ENCODE measurements around the gene DMBT1. TPM values are rescaled to one million over a fixed set of nuclear protein-coding genes. Genes with fewer than 3 reads are reported as not detected.

Gene DMBT1
- total RNA-seq, 1 donor from 2014 or later, result not detected

DNA sequence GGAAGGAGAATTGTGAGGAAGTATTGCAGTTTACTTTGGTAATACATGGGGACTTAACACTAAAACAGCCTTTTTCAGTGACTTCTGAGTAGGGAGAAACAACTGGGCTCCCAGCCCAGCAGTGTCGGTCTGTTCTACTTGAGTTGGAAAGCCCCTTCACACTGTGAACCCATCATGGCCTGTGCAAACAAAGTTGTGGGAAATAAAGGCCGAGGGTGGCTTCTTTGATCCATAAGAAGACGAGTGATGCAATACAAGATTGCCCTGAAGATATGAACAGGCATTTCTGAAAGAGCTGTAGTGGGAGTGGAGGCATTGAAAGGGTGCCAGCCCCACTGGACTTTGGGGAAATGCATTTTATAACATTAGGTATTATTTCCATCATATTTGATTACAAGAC lies 110.8 kb downstream of the DMBT1 start:
- no peak overlapping the region for H3K9ac ChIP-seq
- H2AFZ ChIP-seq (replicated peaks), result no peak overlapping the region
- no peak overlapping the region for H3K4me2 ChIP-seq
- TF ChIP-seq, protein P1, sequence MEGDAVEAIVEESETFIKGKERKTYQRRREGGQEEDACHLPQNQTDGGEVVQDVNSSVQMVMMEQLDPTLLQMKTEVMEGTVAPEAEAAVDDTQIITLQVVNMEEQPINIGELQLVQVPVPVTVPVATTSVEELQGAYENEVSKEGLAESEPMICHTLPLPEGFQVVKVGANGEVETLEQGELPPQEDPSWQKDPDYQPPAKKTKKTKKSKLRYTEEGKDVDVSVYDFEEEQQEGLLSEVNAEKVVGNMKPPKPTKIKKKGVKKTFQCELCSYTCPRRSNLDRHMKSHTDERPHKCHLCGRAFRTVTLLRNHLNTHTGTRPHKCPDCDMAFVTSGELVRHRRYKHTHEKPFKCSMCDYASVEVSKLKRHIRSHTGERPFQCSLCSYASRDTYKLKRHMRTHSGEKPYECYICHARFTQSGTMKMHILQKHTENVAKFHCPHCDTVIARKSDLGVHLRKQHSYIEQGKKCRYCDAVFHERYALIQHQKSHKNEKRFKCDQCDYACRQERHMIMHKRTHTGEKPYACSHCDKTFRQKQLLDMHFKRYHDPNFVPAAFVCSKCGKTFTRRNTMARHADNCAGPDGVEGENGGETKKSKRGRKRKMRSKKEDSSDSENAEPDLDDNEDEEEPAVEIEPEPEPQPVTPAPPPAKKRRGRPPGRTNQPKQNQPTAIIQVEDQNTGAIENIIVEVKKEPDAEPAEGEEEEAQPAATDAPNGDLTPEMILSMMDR (IDR thresholded peaks at IDR 0.05), result no peak
- no peak for TF ChIP-seq EZH2 (IDR thresholded peaks at IDR 0.05)
- TF ChIP-seq EZH2phosphoT487 (IDR thresholded peaks at IDR 0.05), result no peak
- Mint-ChIP-seq H3K27ac (no peak overlapping the region), H3K27me3 (ENCODE audit: insufficient read depth, low read depth) (peaks cover 5% of the 10 kb centered on the region), H3K4me3 (no peak overlapping the region), H3K4me1 (no peaks in the 10 kb centered on the region), H3K9me3 (no peaks in the 10 kb centered on the region), H3K36me3 (no peaks in the 10 kb centered on the region)
- no peak overlapping the region for H3K4me3 ChIP-seq
- H3K27ac ChIP-seq, result no peak overlapping the region
- H3K79me2 ChIP-seq (ENCODE audit: low read depth), result no peaks in the 10 kb centered on the region
- DNase-seq (ENCODE audit: low spot score), result no peak
- H4K20me1 ChIP-seq (ENCODE audit: low read depth), result no peaks in the 10 kb centered on the region
- no peaks in the 10 kb centered on the region for H3K36me3 ChIP-seq
- no peaks in the 10 kb centered on the region for H3F3A ChIP-seq (ENCODE audit: low read depth)
- H3K9me3 ChIP-seq (ENCODE audit: low read depth), result no peaks in the 10 kb centered on the region
- no peaks in the 10 kb centered on the region for H3K27me3 ChIP-seq
- no peaks in the 10 kb centered on the region for H3K4me1 ChIP-seq

DNA sequence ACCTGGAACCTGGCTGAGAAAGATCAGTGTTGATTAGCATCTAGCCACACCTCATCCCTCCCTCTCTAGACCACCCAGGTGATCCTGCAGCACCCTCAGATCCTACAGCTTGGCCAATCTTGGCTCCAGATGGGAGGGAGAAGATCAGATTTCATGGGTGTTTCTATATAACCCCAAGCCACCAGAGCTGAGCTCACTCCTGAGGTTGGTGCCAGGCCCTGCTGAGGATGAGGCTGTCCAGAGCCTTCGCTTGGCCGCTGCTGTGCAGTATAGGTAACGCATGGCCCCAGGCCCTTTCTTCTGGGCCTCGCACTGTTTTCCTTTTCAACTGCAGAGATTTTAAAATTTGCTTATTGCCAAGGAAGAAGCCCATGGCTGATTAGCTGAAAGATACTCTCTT lies 112.1 kb downstream of the DMBT1 start:
- H3K4me3 Mint-ChIP-seq, result no peak overlapping the region
- H3K27ac Mint-ChIP-seq, result no peak overlapping the region
- H3K4me1 Mint-ChIP-seq, result no peaks in the 10 kb centered on the region
- no peak overlapping the region for H3K4me3 ChIP-seq
- no peaks in the 10 kb centered on the region for H3K4me1 ChIP-seq
- H3K36me3 ChIP-seq, result no peaks in the 10 kb centered on the region
- peaks cover 5% of the 10 kb centered on the region for H3K27me3 Mint-ChIP-seq (ENCODE audit: insufficient read depth, low read depth)
- H2AFZ ChIP-seq (replicated peaks), result no peak overlapping the region
- no peaks in the 10 kb centered on the region for H3K9me3 Mint-ChIP-seq
- no peaks in the 10 kb centered on the region for H3F3A ChIP-seq (ENCODE audit: low read depth)
- TF ChIP-seq, protein P1 (IDR thresholded peaks at IDR 0.05), result no peak
- TF ChIP-seq EZH2 (IDR thresholded peaks at IDR 0.05) (no peak), EZH2phosphoT487 (IDR thresholded peaks at IDR 0.05) (no peak)
- H4K20me1 ChIP-seq (ENCODE audit: low read depth), result no peaks in the 10 kb centered on the region
- H3K27ac ChIP-seq, result no peak overlapping the region
- H3K27me3 ChIP-seq, result no peaks in the 10 kb centered on the region
- no peaks in the 10 kb centered on the region for H3K79me2 ChIP-seq (ENCODE audit: low read depth)
- H3K4me2 ChIP-seq, result no peak overlapping the region
- no peaks in the 10 kb centered on the region for H3K36me3 Mint-ChIP-seq
- H3K9ac ChIP-seq, result no peak overlapping the region
- no peak for DNase-seq (ENCODE audit: low spot score)
- no peaks in the 10 kb centered on the region for H3K9me3 ChIP-seq (ENCODE audit: low read depth)

DNA sequence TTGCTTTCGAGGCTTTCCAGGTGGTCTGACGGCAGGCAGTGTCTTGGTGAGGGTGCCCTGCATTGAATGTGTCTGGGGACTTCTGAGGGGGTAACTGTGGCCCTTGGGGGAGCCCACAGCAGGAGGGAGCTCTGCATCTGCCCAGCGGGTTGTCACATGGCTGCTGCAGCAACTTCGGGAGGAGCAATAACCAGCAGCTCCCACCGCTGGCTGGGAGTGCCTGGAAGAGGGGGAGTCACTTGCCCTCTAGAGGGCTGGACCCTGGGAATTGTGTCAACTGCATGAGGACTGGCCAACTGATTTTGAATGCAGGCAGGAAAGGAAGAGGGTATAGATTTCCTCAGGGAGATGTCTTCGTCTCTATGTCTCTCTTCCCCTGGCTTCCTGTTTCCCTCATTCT lies 112.7 kb downstream of the DMBT1 start:
- no peaks in the 10 kb centered on the region for H3F3A ChIP-seq (ENCODE audit: low read depth)
- no peak for TF ChIP-seq EZH2 (IDR thresholded peaks at IDR 0.05)
- TF ChIP-seq, protein P1 (IDR thresholded peaks at IDR 0.05), result no peak
- H3K36me3 Mint-ChIP-seq, result no peaks in the 10 kb centered on the region
- H3K9me3 Mint-ChIP-seq, result no peaks in the 10 kb centered on the region
- no peak overlapping the region for H3K9ac ChIP-seq
- no peak overlapping the region for H3K4me3 Mint-ChIP-seq
- no peak overlapping the region for H3K27ac ChIP-seq
- no peak overlapping the region for H3K27ac Mint-ChIP-seq
- no peak overlapping the region for H2AFZ ChIP-seq (replicated peaks)
- H3K79me2 ChIP-seq (ENCODE audit: low read depth), result no peaks in the 10 kb centered on the region
- H3K27me3 Mint-ChIP-seq (ENCODE audit: insufficient read depth, low read depth), result peaks cover 5% of the 10 kb centered on the region
- H3K4me1 Mint-ChIP-seq, result no peaks in the 10 kb centered on the region
- H3K4me3 ChIP-seq, result no peak overlapping the region
- no peaks in the 10 kb centered on the region for H3K36me3 ChIP-seq
- no peaks in the 10 kb centered on the region for H4K20me1 ChIP-seq (ENCODE audit: low read depth)
- H3K4me1 ChIP-seq, result no peaks in the 10 kb centered on the region
- H3K4me2 ChIP-seq, result no peak overlapping the region
- no peaks in the 10 kb centered on the region for H3K27me3 ChIP-seq
- DNase-seq (ENCODE audit: low spot score), result no peak
- H3K9me3 ChIP-seq (ENCODE audit: low read depth), result no peaks in the 10 kb centered on the region

DNA sequence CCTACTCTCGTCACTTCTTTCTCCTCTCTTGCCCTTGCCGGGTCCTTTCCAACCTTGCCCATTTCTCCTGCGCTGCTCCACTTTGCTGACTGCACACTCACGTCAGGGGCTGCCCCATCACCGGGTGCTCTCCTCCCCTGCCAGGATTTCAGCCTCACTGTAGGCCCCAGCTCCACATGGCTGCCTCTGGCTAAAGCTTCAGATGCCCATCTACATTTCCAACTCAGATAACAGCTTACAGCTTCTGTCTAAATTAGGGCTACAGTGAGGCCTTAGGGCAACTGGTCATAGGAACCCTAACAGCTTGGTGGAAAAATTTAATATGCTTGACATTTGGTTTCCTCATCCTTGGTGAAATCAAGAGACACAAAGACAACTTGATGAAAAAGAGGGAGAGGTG lies 113.2 kb downstream of the DMBT1 start:
- Histone ChIP-seq H4K20me1 (ENCODE audit: low read depth) (no peaks in the 10 kb centered on the region), H3K36me3 (no peaks in the 10 kb centered on the region), H3K9me3 (ENCODE audit: low read depth) (no peaks in the 10 kb centered on the region), H3F3A (ENCODE audit: low read depth) (no peaks in the 10 kb centered on the region), H3K79me2 (ENCODE audit: low read depth) (no peaks in the 10 kb centered on the region), H2AFZ (replicated peaks) (no peak overlapping the region), H3K27me3 (no peaks in the 10 kb centered on the region), H3K4me3 (no peak overlapping the region), H3K4me1 (no peaks in the 10 kb centered on the region), H3K27ac (no peak overlapping the region), H3K4me2 (no peak overlapping the region), H3K9ac (no peak overlapping the region)
- TF ChIP-seq EZH2 (IDR thresholded peaks at IDR 0.05), result no peak
- TF ChIP-seq EZH2phosphoT487 (IDR thresholded peaks at IDR 0.05), result no peak
- TF ChIP-seq, protein P1 (IDR thresholded peaks at IDR 0.05), result no peak
- peaks cover 5% of the 10 kb centered on the region for H3K27me3 Mint-ChIP-seq (ENCODE audit: insufficient read depth, low read depth)
- H3K4me1 Mint-ChIP-seq, result no peaks in the 10 kb centered on the region
- H3K27ac Mint-ChIP-seq, result no peak overlapping the region
- H3K9me3 Mint-ChIP-seq, result no peaks in the 10 kb centered on the region
- no peak for DNase-seq (ENCODE audit: low spot score)
- H3K4me3 Mint-ChIP-seq, result no peak overlapping the region
- H3K36me3 Mint-ChIP-seq, result no peaks in the 10 kb centered on the region
